Activated CD4-positive, alpha-beta T cell treated with anti-CD3 and anti-CD28 coated beads for 36 hours (primary cell): ENCODE measurements around the gene XRCC5. TPM values are rescaled to one million over a fixed set of nuclear protein-coding genes. Genes with fewer than 3 reads are reported as not detected.

ENCODE experiments used
- ATAC-seq: fragments of 200-7000 bp; cut with Tn5 transposase; one replicate; pipeline ENCODE4 v1.10.0; 2021; ENCODE audit warnings: mild to moderate bottlenecking, moderate library complexity
- CTCF ChIA-PET: fragments of 350-600 bp; sonication (Branson Sonifier 250); formaldehyde crosslinking; loops from one replicate; lab custom pipeline; 2021; ENCODE audit warnings: antibody characterized with exemption; lab: Charles Lee
- POLR2A ChIA-PET: fragments of 350-600 bp; sonication (Branson Sonifier 250); formaldehyde crosslinking; loops from one replicate; lab custom pipeline; 2021; ENCODE audit warnings: antibody characterized with exemption, inconsistent platforms; lab: Charles Lee
- DNase-seq: peaks from one replicate; pipeline ENCODE4 v3.0.0-alpha.2; 2020
- H3K27ac Mint-ChIP-seq: one replicate; pipeline ENCODE4 v1.8.0; 2021; ENCODE audit warnings: mixed read lengths
- H3K27me3 Mint-ChIP-seq: one replicate; pipeline ENCODE4 v1.8.0; 2021; ENCODE audit warnings: mixed read lengths
- H3K36me3 Mint-ChIP-seq: one replicate; pipeline ENCODE4 v1.8.0; 2021; ENCODE audit warnings: low read depth, mixed read lengths
- H3K4me1 Mint-ChIP-seq: one replicate; pipeline ENCODE4 v1.8.0; 2021; ENCODE audit warnings: mixed read lengths
- H3K4me3 Mint-ChIP-seq: one replicate; pipeline ENCODE4 v1.8.0; 2021; ENCODE audit warnings: mild to moderate bottlenecking, moderate library complexity, mixed read lengths
- H3K9me3 Mint-ChIP-seq: one replicate; pipeline ENCODE4 v1.8.0; 2021; ENCODE audit warnings: low read depth, mixed read lengths
- intact Hi-C, 2 experiments: fragments of 100-400 bp; cut with DNase I in 1 of 2; cut with micrococcal nuclease in 1 of 2; formaldehyde crosslinking; loops; one replicate each; pipeline versions ENCODE4 v1.14.2 to v1.15.1; 2022 to 2024; cut with DNase I, micrococcal nuclease
- total RNA-seq, 2 experiments: library from RNA; stranded (reverse); gene quantifications; one replicate each; pipeline ENCODE4 v1.2.3, GENCODE V29; 2021

XRCC5 gene
- total RNA-seq, 2 experiments from 2014 or later, result 395 to 536 TPM

DNA sequence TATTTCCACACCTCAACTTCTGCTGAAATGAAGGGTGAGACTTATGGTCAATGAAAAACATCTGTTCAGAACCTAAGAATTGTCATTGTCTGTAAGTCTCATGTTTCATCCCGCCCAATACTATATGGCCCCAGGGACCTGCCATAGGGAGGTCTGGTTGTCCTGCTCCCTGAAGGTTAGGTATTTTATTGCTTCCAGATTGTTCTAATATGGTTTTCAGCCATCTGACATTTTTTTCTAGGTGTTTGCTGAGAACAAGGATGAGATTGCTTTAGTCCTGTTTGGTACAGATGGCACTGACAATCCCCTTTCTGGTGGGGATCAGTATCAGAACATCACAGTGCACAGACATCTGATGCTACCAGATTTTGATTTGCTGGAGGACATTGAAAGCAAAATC is 7.3 kb downstream of the XRCC5 start:
- no peaks in the 10 kb centered on the region for H3K9me3 Mint-ChIP-seq
- ATAC-seq (no peak), DNase-seq (no peak)
- POLR2A ChIA-PET, result no interaction called here
- intact Hi-C loops, result no loop called here
- peaks cover 90% of the 10 kb centered on the region for H3K36me3 Mint-ChIP-seq
- no peaks in the 10 kb centered on the region for H3K27me3 Mint-ChIP-seq
- peak overlapping the region; percentile 85 for H3K27ac Mint-ChIP-seq
- CTCF ChIA-PET, result no interaction called here
- H3K4me1 Mint-ChIP-seq, result peaks cover 96% of the 10 kb centered on the region
- H3K4me3 Mint-ChIP-seq, result peak overlapping the region; percentile 33

DNA sequence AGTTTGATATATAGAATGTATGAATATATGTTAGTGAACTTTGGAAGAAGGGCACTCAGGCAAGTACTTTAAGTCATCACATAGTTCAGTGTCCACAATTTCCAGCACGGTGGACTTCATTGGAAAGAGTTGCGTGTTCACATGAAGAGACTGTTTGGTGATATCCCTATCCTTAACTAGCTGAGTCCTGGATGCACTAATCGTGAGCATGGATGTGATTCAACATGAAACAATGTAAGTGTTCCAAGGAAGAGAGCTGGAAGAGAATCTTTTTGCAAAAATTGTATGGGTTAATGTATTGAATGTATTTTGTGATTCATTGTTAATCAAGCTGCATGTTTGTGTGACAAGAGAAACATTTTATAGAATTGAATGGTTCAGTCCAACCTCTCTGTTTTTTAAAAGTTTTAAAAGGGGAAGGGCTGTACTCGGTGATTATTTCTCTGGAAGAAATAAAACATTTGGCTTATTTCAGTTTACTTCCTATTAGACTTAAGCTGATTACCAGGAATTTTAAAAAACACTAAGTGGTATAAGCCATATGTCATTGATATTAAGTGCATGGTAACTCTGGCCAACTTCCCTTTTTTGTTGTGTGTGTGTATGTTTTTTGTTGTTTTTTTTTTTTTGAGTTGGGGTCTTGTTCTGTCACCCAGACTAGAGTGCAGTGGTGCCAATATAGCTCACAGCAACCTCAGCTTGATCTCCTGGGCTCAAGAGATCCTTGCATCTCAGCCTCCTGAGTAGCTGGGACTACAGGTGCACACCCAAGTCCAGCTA is 8.6 kb downstream of the XRCC5 start:
- ATAC-seq (no peak), DNase-seq (no peak)
- ChIA-PET POLR2A (no interaction called here), CTCF (interaction anchor here (0.7 to 5.8 kb wide), 6 partner anchors 8 to 84 kb away, joined by 3 to 50 read pairs (median 4); partner anchors contain the start of gene XRCC5)
- Mint-ChIP-seq H3K4me3 (no peak overlapping the region), H3K27me3 (no peaks in the 10 kb centered on the region), H3K4me1 (peaks cover 95% of the 10 kb centered on the region), H3K36me3 (peaks cover 89% of the 10 kb centered on the region), H3K27ac (peak overlapping the region; percentile 85), H3K9me3 (no peaks in the 10 kb centered on the region)
- intact Hi-C loops, result no loop called here

- no peaks in the 10 kb centered on the region for H3K9me3 Mint-ChIP-seq
- ChIA-PET POLR2A (no interaction called here), CTCF (interaction anchor here (1.0 to 5.8 kb wide), 2 partner anchors 9 to 15 kb away, joined by 3 to 50 read pairs; partner anchors contain the start of gene XRCC5)
- H3K27me3 Mint-ChIP-seq, result no peaks in the 10 kb centered on the region
- peaks cover 88% of the 10 kb centered on the region for H3K36me3 Mint-ChIP-seq
- intact Hi-C loops, result no loop called here
- ATAC-seq (no peak), DNase-seq (no peak)
- no peak overlapping the region for H3K4me3 Mint-ChIP-seq
- H3K27ac Mint-ChIP-seq, result peak overlapping the region; percentile 98
- H3K4me1 Mint-ChIP-seq, result peaks cover 90% of the 10 kb centered on the region
These were observed 9.3 kb downstream of the XRCC5 start for GRCh38 chr2:216118474-216118873.

- Mint-ChIP-seq H3K36me3 (peaks cover 86% of the 10 kb centered on the region), H3K4me3 (peak overlapping the region; percentile 34), H3K27me3 (no peaks in the 10 kb centered on the region), H3K4me1 (peaks cover 83% of the 10 kb centered on the region), H3K27ac (peak overlapping the region; percentile 98), H3K9me3 (no peaks in the 10 kb centered on the region)
- DNase-seq, result no peak
- ATAC-seq, result no peak
- intact Hi-C loops, result no loop called here
- ChIA-PET POLR2A (interaction anchor here (0.6 kb wide), 1 partner anchor 60 kb away, joined by 3 read pairs; no protein-coding TSS in a partner anchor), CTCF (interaction anchor here (1.0 to 5.8 kb wide), 6 partner anchors 10 to 293 kb away, joined by 3 to 50 read pairs (median 5); partner anchors contain the start of genes SMARCAL1 and XRCC5)
These were observed 10.0 kb downstream of the XRCC5 start for GRCh38 chr2:216119146-216119545.

GRCh38 chr2:216119986-216120385 is 10.8 kb downstream of the XRCC5 start:
- Mint-ChIP-seq H3K27me3 (no peaks in the 10 kb centered on the region), H3K27ac (peak overlapping the region; percentile 98), H3K4me3 (peak overlapping the region; percentile 46), H3K36me3 (peaks cover 85% of the 10 kb centered on the region), H3K4me1 (peaks cover 80% of the 10 kb centered on the region), H3K9me3 (no peaks in the 10 kb centered on the region)
- CTCF ChIA-PET, result interaction anchor here (0.9 to 5.8 kb wide), 9 partner anchors 9 to 292 kb away, joined by 3 to 50 read pairs (median 4); partner anchors contain the start of genes SMARCAL1 and XRCC5
- DNase-seq (no peak), ATAC-seq (peak; percentile 91)
- POLR2A ChIA-PET, result interaction anchor here (0.6 to 0.7 kb wide), 3 partner anchors 18 to 387 kb away, joined by 3 read pairs; no protein-coding TSS in a partner anchor
- intact Hi-C loops, result loop anchor here (1.0 to 2.0 kb wide), 2 partner anchors 75 to 86 kb away; no protein-coding TSS in a partner anchor

GRCh38 chr2:216121255-216121654 is 12.1 kb downstream of the XRCC5 start:
- ATAC-seq (no peak), DNase-seq (no peak)
- Mint-ChIP-seq H3K27ac (peak overlapping the region; percentile 98), H3K9me3 (no peaks in the 10 kb centered on the region), H3K36me3 (peaks cover 87% of the 10 kb centered on the region), H3K4me1 (peaks cover 82% of the 10 kb centered on the region), H3K4me3 (peak overlapping the region; percentile 12), H3K27me3 (no peaks in the 10 kb centered on the region)
- intact Hi-C loops, result loop anchor here in 1 of 2 experiments (2.0 kb wide), 1 partner anchor 74 kb away; no protein-coding TSS in a partner anchor
- CTCF ChIA-PET, result interaction anchor here (0.9 to 5.8 kb wide), 3 partner anchors 9 to 281 kb away, joined by 3 to 50 read pairs (median 3); partner anchors contain the start of gene XRCC5
- POLR2A ChIA-PET, result interaction anchor here (0.8 kb wide), 1 partner anchor 8 kb away, joined by 3 read pairs; no protein-coding TSS in a partner anchor

GRCh38 chr2:216126943-216127342 is 17.8 kb downstream of the XRCC5 start:
- ChIA-PET POLR2A (interaction anchor here (0.6 kb wide), 1 partner anchor 66 kb away, joined by 3 read pairs; no protein-coding TSS in a partner anchor), CTCF (interaction anchor here (0.6 to 1.0 kb wide), 3 partner anchors 14 to 75 kb away, joined by 3 read pairs; no protein-coding TSS in a partner anchor)
- DNase-seq (no peak), ATAC-seq (no peak)
- peaks cover 66% of the 10 kb centered on the region for H3K4me1 Mint-ChIP-seq
- intact Hi-C loops, result loop anchor here in 1 of 2 experiments (5.0 kb wide), 1 partner anchor 35 kb away; no protein-coding TSS in a partner anchor
- H3K27me3 Mint-ChIP-seq, result no peaks in the 10 kb centered on the region
- no peak overlapping the region for H3K4me3 Mint-ChIP-seq
- no peaks in the 10 kb centered on the region for H3K9me3 Mint-ChIP-seq
- peak overlapping the region; percentile 17 for H3K27ac Mint-ChIP-seq
- H3K36me3 Mint-ChIP-seq, result peaks cover 76% of the 10 kb centered on the region

DNA sequence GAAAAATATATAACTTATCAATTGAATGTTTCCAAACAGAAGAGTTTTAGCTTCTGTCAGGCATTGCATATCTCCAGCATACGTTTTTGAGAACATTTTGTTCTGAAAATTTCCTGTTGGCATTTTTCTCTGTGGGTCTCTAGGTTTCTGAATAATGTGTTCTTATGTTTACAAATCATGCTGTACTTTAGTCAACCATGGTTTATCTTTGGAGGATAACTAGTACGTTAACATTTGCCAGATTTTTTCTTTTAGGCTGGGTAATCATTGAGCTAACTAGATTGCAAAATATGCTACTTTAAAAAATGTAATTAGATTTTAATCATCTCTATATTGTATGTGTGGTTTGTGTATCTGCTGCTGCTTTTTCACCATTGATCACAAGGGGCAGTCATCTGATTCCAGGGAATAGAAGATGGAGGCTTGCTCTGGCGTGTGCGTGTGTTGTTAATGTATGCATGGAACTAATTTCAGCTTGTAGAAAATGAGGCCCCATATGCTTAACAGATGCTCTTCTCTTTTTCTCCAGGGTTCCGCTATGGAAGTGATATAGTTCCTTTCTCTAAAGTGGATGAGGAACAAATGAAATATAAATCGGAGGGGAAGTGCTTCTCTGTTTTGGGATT is 21.3 kb downstream of the XRCC5 start:
- intact Hi-C loops, result no loop called here
- Mint-ChIP-seq H3K4me3 (no peak overlapping the region), H3K36me3 (peaks cover 79% of the 10 kb centered on the region), H3K4me1 (peaks cover 75% of the 10 kb centered on the region), H3K9me3 (no peaks in the 10 kb centered on the region), H3K27ac (peak overlapping the region; percentile 47), H3K27me3 (no peaks in the 10 kb centered on the region)
- ChIA-PET CTCF (interaction anchor here (0.6 to 3.2 kb wide), 10 partner anchors 9 to 573 kb away, joined by 3 to 17 read pairs (median 3); no protein-coding TSS in a partner anchor), POLR2A (no interaction called here)
- no peak for DNase-seq
- no peak for ATAC-seq

GRCh38 chr2:216131175-216131926 is 22.2 kb downstream of the XRCC5 start:
- ChIA-PET POLR2A (interaction anchor here (0.7 kb wide), 1 partner anchor 282 kb away, joined by 3 read pairs; no protein-coding TSS in a partner anchor), CTCF (interaction anchor here (1.0 to 3.2 kb wide), 4 partner anchors 10 to 67 kb away, joined by 3 to 17 read pairs (median 4); no protein-coding TSS in a partner anchor)
- peak; percentile 39 for ATAC-seq
- peaks cover 72% of the 10 kb centered on the region for H3K4me1 Mint-ChIP-seq
- H3K27ac Mint-ChIP-seq, result peak overlapping the region; percentile 20
- H3K4me3 Mint-ChIP-seq, result no peak overlapping the region
- H3K27me3 Mint-ChIP-seq, result no peaks in the 10 kb centered on the region
- intact Hi-C loops, result no loop called here
- no peaks in the 10 kb centered on the region for H3K9me3 Mint-ChIP-seq
- no peak for DNase-seq
- H3K36me3 Mint-ChIP-seq, result peaks cover 79% of the 10 kb centered on the region

GRCh38 chr2:216132585-216132984 is 23.4 kb downstream of the XRCC5 start:
- intact Hi-C loops, result loop anchor here in 1 of 2 experiments (2.0 kb wide), 1 partner anchor 34 kb away; no protein-coding TSS in a partner anchor
- Mint-ChIP-seq H3K9me3 (no peaks in the 10 kb centered on the region), H3K36me3 (peaks cover 80% of the 10 kb centered on the region), H3K27ac (peak overlapping the region; percentile 49), H3K4me1 (peaks cover 70% of the 10 kb centered on the region), H3K4me3 (no peak overlapping the region), H3K27me3 (no peaks in the 10 kb centered on the region)
- ChIA-PET POLR2A (interaction anchor here (0.6 kb wide), 1 partner anchor 20 kb away, joined by 3 read pairs; no protein-coding TSS in a partner anchor), CTCF (interaction anchor here (1.0 to 3.2 kb wide), 3 partner anchors 9 to 40 kb away, joined by 4 to 17 read pairs (median 4); no protein-coding TSS in a partner anchor)
- ATAC-seq (peak; percentile 40), DNase-seq (no peak)
